Caco-2 (cell line): ENCODE data around the gene BANF2. TPM values are rescaled to one million over a fixed set of nuclear protein-coding genes. Genes with fewer than 3 reads are reported as not detected.

ENCODE experiments used
- BruUV-seq: library from RNA; stranded (reverse); fragments of 400-500 nt; replicated peaks from 2 replicates; lab custom pipeline; 2021; lab: Mats Ljungman, UMichigan
- CTCF ChIA-PET: fragments of 300-600 bp; sonication (Branson Sonifier 250); formaldehyde crosslinking; loops from one replicate; lab custom pipeline; 2022; ENCODE audit warnings: antibody characterized with exemption; lab: Charles Lee
- POLR2A ChIA-PET: fragments of 300-600 bp; sonication (Branson Sonifier 250); formaldehyde crosslinking; loops from one replicate; lab custom pipeline; 2022; ENCODE audit warnings: antibody characterized with exemption; lab: Charles Lee
- DNase-seq, 2 experiments: peaks; one replicate each; pipeline versions ENCODE4 v3.0.0 to v3.0.0-alpha.2; 2020 to 2022
- H3K27me3 ChIP-seq: replicated peaks from 2 replicates; pipeline ENCODE4 v1.6.0; 2011; ENCODE audit warnings: low read length; ENCODE audit not compliant: control insufficient read depth, insufficient read depth
- H3K36me3 ChIP-seq: 2 replicates; pipeline ENCODE4 v1.5.1; 2011; ENCODE audit warnings: low read length; ENCODE audit not compliant: control insufficient read depth, insufficient read depth
- H3K4me1 ChIP-seq: fragments of 250-450 bp; sonication (Bioruptor Pico); 2 replicates; pipeline ENCODE4 v1.5.1; 2020; ENCODE audit warnings: mild to moderate bottlenecking
- H3K4me3 ChIP-seq: 2 replicates; pipeline ENCODE4 v1.5.1; 2011; ENCODE audit warnings: low read depth, mild to moderate bottlenecking, control low read depth, low read length
- H3K9me3 ChIP-seq: fragments of 250-450 bp; sonication (Bioruptor Pico); 2 replicates; pipeline ENCODE4 v1.5.1; 2020; ENCODE audit warnings: mild to moderate bottlenecking, moderate library complexity
- H3K27ac Mint-ChIP-seq: one replicate; pipeline ENCODE4 v1.8.0; 2022; ENCODE audit warnings: mixed read lengths; ENCODE audit not compliant: unreplicated experiment
- H3K27me3 Mint-ChIP-seq: one replicate; pipeline ENCODE4 v1.8.0; 2022; ENCODE audit warnings: mixed read lengths; ENCODE audit not compliant: insufficient read depth, unreplicated experiment
- H3K36me3 Mint-ChIP-seq: one replicate; pipeline ENCODE4 v1.8.0; 2022; ENCODE audit warnings: mild to moderate bottlenecking, mixed read lengths; ENCODE audit not compliant: insufficient read depth, unreplicated experiment
- H3K4me1 Mint-ChIP-seq: one replicate; pipeline ENCODE4 v1.8.0; 2022; ENCODE audit warnings: low read depth, mixed read lengths; ENCODE audit not compliant: unreplicated experiment
- H3K4me3 Mint-ChIP-seq: one replicate; pipeline ENCODE4 v1.8.0; 2022; ENCODE audit warnings: mild to moderate bottlenecking, moderate library complexity, mixed read lengths; ENCODE audit not compliant: unreplicated experiment
- H3K9me3 Mint-ChIP-seq: one replicate; pipeline ENCODE4 v1.8.0; 2022; ENCODE audit warnings: mixed read lengths; ENCODE audit not compliant: unreplicated experiment
- intact Hi-C: fragments of 100-400 bp; cut with micrococcal nuclease; formaldehyde crosslinking; loops from one replicate; pipeline ENCODE4 v1.10.0; 2022; ENCODE audit not compliant: unreplicated experiment
- total RNA-seq: library from RNA; stranded (reverse); gene quantifications from 2 replicates; pipeline ENCODE4 v1.2.3, GENCODE V29; 2022
- TF ChIP-seq, protein P1 (sequence below), 2 experiments: fragments of 200-600 bp in 1 of 2; IDR thresholded peaks; 1 replicate in 1 of 2; 2 replicates in 1 of 2; pipeline versions ENCODE4 v1.5.1 to v1.8.0; 2011 to 2022; ENCODE audit warnings: antibody characterized with exemption in 1 of 2, control low read depth in 1 of 2, inconsistent platforms in 1 of 2, low read depth in 1 of 2, low read length in 1 of 2, mild to moderate bottlenecking in 1 of 2, moderate library complexity in 1 of 2; ENCODE audit not compliant: insufficient read depth in 1 of 2, severe bottlenecking in 1 of 2, unreplicated experiment in 1 of 2

The BANF2 gene
- total RNA-seq, 1 experiment from 2014 or later: 2.1 TPM

DNA sequence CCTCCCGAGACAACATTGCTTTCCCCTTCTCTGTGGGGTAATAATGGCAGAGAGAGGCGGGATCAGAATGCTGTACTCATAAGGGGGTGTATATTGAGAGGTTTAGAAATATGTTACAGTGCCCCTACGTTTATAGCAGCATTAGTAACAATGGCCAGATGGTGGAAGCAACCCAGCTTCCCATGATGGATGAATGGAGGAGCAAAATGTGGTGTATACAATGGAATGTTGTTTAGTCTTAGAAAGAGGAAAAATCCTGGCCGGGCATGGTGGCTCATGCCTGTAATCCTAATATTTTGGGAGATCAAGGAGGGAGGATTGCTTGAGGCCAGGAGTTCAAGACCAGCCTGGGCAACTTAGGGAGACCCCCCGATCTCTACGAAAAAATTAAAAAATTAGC lies 12.9 kb downstream of the BANF2 start:
- Mint-ChIP-seq H3K4me1 (peaks cover 40% of the 10 kb centered on the region), H3K9me3 (no peaks in the 10 kb centered on the region), H3K36me3 (peaks cover 30% of the 10 kb centered on the region), H3K27me3 (no peaks in the 10 kb centered on the region), H3K27ac (peak overlapping the region; percentile 82), H3K4me3 (no peak overlapping the region)
- no TSS peak for BruUV-seq
- ChIA-PET CTCF (no interaction called here), POLR2A (no interaction called here)
- no peaks in the 10 kb centered on the region for H3K36me3 ChIP-seq
- no peak for DNase-seq
- H3K27me3 ChIP-seq: no peaks in the 10 kb centered on the region
- TF ChIP-seq, protein P1, sequence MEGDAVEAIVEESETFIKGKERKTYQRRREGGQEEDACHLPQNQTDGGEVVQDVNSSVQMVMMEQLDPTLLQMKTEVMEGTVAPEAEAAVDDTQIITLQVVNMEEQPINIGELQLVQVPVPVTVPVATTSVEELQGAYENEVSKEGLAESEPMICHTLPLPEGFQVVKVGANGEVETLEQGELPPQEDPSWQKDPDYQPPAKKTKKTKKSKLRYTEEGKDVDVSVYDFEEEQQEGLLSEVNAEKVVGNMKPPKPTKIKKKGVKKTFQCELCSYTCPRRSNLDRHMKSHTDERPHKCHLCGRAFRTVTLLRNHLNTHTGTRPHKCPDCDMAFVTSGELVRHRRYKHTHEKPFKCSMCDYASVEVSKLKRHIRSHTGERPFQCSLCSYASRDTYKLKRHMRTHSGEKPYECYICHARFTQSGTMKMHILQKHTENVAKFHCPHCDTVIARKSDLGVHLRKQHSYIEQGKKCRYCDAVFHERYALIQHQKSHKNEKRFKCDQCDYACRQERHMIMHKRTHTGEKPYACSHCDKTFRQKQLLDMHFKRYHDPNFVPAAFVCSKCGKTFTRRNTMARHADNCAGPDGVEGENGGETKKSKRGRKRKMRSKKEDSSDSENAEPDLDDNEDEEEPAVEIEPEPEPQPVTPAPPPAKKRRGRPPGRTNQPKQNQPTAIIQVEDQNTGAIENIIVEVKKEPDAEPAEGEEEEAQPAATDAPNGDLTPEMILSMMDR (IDR thresholded peaks at IDR 0.05; ENCODE audit: insufficient read depth in 1 of 2, low read depth in 1 of 2, low read length in 1 of 2, severe bottlenecking in 1 of 2, unreplicated experiment in 1 of 2): no peak
- H3K4me3 ChIP-seq: no peak overlapping the region
- H3K4me1 ChIP-seq: peaks cover 63% of the 10 kb centered on the region
- H3K9me3 ChIP-seq: no peaks in the 10 kb centered on the region
- intact Hi-C loops: loop anchor here (10.0 kb wide), 1 partner anchor 112 kb away; no protein-coding TSS in a partner anchor

DNA sequence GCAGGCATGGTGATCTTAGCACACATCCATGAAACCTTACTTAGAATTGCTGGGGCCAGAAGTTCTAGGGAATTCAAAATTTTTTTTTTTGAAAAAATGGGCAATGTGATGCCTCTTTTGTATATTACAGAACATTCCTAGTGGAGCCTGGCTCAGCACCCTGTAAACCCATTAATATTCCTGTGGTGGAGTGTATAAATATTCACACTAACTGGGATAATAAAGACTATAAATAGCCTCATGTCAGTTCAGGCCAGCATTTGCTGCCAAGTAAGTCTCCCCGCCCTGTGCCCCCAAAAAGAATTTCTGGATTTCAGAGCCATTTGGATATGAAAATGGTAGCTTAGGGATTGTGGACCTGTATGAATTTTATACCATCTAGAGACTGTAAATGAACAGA lies 14.8 kb downstream of the BANF2 start:
- DNase-seq: no peak
- Mint-ChIP-seq H3K27ac (no peak overlapping the region), H3K4me3 (no peak overlapping the region), H3K27me3 (no peaks in the 10 kb centered on the region), H3K36me3 (peaks cover 22% of the 10 kb centered on the region), H3K4me1 (peaks cover 29% of the 10 kb centered on the region), H3K9me3 (no peaks in the 10 kb centered on the region)
- Histone ChIP-seq H3K36me3 (no peaks in the 10 kb centered on the region), H3K4me1 (peaks cover 54% of the 10 kb centered on the region), H3K9me3 (no peaks in the 10 kb centered on the region), H3K4me3 (no peak overlapping the region), H3K27me3 (no peaks in the 10 kb centered on the region)
- no TSS peak for BruUV-seq
- intact Hi-C loops: loop anchor here (10.0 kb wide), 1 partner anchor 110 kb away; no protein-coding TSS in a partner anchor
- ChIA-PET POLR2A (no interaction called here), CTCF (no interaction called here)
- TF ChIP-seq, protein P1 (IDR thresholded peaks at IDR 0.05; ENCODE audit: insufficient read depth in 1 of 2, low read depth in 1 of 2, low read length in 1 of 2, severe bottlenecking in 1 of 2, unreplicated experiment in 1 of 2): no peak

GRCh38 chr20:17715075-17715474 lies 15.3 kb downstream of the BANF2 start:
- TF ChIP-seq, protein P1 (IDR thresholded peaks at IDR 0.05; ENCODE audit: insufficient read depth in 1 of 2, low read depth in 1 of 2, low read length in 1 of 2, severe bottlenecking in 1 of 2, unreplicated experiment in 1 of 2): no peak
- intact Hi-C loops: loop anchor here (10.0 kb wide), 1 partner anchor 110 kb away; no protein-coding TSS in a partner anchor
- Mint-ChIP-seq H3K4me3 (no peak overlapping the region), H3K36me3 (peaks cover 20% of the 10 kb centered on the region), H3K27me3 (no peaks in the 10 kb centered on the region), H3K27ac (no peak overlapping the region), H3K9me3 (no peaks in the 10 kb centered on the region), H3K4me1 (peaks cover 29% of the 10 kb centered on the region)
- ChIA-PET POLR2A (no interaction called here), CTCF (no interaction called here)
- Histone ChIP-seq H3K4me1 (peaks cover 54% of the 10 kb centered on the region), H3K36me3 (no peaks in the 10 kb centered on the region), H3K9me3 (no peaks in the 10 kb centered on the region), H3K27me3 (no peaks in the 10 kb centered on the region), H3K4me3 (no peak overlapping the region)
- no peak for DNase-seq
- no TSS peak for BruUV-seq
